GM06990 (cell line): ENCODE results near the gene KLHL41.
A peak's percentile ranks its signal among the peaks of the same experiment; 100 is the strongest.
"Not testable (repeated sequence)": the region's sequence is repeated elsewhere in the genome, so short reads cannot be mapped to it uniquely, and the experiment has no call there.

ENCODE experiments used
- DNase-seq: peaks from one replicate; pipeline ENCODE4 v3.0.0-alpha.2; 2011; ENCODE audit not compliant: insufficient read length; ENCODE audit errors: extremely low read depth
- H3K27me3 ChIP-seq: replicated peaks from 2 replicates; pipeline ENCODE4 v1.6.0; 2011; ENCODE audit warnings: low read length; ENCODE audit not compliant: control insufficient read depth, insufficient read depth
- H3K36me3 ChIP-seq: 2 replicates; pipeline ENCODE4 v1.5.1; 2011; ENCODE audit warnings: low read length; ENCODE audit not compliant: control insufficient read depth, insufficient read depth
- H3K4me3 ChIP-seq: replicated peaks from 2 replicates; pipeline ENCODE4 v1.5.1; 2011; ENCODE audit warnings: low read depth, mild to moderate bottlenecking, control low read depth, low read length
- TF ChIP-seq, protein P1 (sequence below): IDR thresholded peaks from 2 replicates; pipeline ENCODE4 v1.5.1; 2011; ENCODE audit warnings: low read length, control low read depth, mild to moderate bottlenecking, inconsistent platforms; ENCODE audit not compliant: insufficient read depth, poor library complexity, severe bottlenecking

The KLHL41 gene

DNA sequence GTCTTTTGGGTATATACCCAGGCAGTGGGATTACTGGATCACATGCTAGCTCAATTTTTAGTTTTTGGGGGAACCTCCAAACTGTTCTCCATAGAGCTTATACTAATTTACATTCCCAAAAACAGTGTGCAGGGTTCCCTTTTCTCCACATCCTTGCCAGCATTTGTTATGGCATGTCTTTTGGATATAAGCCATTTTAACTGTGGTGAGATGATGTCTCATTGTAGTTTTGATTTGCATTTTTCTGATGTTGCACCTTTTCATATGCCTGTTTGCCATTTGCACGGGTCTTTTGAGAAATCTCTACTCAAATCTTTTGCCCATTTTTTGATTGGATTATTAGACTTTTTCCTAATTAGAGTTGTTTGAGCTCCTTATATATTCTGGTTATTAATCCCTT lies 56.2 kb downstream of the KLHL41 start:
- no peak for DNase-seq
- Histone ChIP-seq H3K27me3 (no peaks in the 10 kb centered on the region), H3K4me3 (no peak overlapping the region), H3K36me3 (peaks cover 3% of the 10 kb centered on the region; the same call in 1 of the 2 replicates)
- TF ChIP-seq, protein P1, sequence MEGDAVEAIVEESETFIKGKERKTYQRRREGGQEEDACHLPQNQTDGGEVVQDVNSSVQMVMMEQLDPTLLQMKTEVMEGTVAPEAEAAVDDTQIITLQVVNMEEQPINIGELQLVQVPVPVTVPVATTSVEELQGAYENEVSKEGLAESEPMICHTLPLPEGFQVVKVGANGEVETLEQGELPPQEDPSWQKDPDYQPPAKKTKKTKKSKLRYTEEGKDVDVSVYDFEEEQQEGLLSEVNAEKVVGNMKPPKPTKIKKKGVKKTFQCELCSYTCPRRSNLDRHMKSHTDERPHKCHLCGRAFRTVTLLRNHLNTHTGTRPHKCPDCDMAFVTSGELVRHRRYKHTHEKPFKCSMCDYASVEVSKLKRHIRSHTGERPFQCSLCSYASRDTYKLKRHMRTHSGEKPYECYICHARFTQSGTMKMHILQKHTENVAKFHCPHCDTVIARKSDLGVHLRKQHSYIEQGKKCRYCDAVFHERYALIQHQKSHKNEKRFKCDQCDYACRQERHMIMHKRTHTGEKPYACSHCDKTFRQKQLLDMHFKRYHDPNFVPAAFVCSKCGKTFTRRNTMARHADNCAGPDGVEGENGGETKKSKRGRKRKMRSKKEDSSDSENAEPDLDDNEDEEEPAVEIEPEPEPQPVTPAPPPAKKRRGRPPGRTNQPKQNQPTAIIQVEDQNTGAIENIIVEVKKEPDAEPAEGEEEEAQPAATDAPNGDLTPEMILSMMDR = no peak

DNA sequence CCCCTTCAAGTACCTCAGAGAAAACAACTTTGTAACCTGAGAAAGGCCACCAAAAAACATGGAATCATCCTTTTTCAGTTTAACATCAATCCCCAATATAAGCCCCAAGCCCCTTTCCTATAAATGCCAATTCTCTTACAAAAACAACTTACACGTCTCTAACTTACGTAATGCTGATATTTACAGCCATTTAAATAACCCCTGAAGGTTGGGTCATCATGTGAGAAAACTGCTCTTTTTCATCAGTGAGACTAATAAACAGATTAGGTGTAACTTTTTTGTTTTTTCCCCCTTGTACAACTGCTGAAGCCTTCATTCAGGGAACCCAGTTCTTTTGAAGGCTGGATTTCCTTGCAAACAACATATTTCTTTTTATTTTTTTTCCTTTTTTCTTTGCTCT lies 60.4 kb downstream of the KLHL41 start:
- no peak for DNase-seq
- Histone ChIP-seq H3K27me3 (no peaks in the 10 kb centered on the region), H3K4me3 (no peak overlapping the region), H3K36me3 (peaks cover 1% of the 10 kb centered on the region; the same call in 1 of the 2 replicates)
- TF ChIP-seq, protein P1 = no peak

DNA sequence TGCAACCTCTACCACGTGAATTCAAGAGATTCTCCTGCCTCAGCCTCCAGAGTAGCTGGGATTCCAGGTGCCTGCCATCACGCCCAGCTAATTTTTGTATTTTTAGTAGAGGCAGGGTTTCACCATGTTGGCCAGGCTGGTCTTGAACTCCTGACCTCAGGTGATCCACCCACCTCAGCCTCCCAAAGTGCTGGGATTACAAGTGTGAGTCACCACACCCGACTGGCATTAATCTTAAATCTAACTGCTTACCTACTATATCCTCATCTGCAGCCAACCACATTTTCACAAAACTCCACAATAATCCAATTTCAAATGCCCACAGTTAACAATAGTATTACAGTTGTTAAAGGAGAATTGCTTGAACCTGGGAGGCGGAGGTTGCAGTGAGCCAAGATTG lies 61.2 kb downstream of the KLHL41 start:
- H3K4me3 ChIP-seq, DNase-seq, H3K36me3 ChIP-seq: not testable (repeated sequence)

DNA sequence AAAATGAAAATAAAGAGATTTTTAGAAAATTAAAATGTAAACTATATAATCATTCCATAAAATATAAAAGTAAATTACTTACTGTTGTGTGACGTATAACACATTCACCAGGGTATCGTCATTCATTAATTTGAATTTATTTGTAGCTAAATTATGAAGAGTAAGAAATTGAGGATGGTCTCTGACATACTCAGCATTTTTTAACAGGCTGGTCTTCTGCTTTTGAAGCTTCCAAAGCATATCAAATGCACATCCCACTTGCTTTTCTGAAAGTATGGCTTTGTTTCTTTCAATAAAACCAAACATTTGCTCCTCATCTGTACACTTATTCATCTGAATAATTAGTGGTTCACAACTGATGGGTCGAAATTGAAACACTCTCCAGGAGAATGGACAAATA lies 62.1 kb downstream of the KLHL41 start:
- peak overlapping the region; percentile 66; the same call in 1 of the 2 replicates for H3K4me3 ChIP-seq
- DNase-seq = no peak
- TF ChIP-seq, protein P1 = no peak
- H3K36me3 ChIP-seq = no peaks in the 10 kb centered on the region; the same call in 1 of the 2 replicates
- no peaks in the 10 kb centered on the region for H3K27me3 ChIP-seq

More for the DNA sequence above, 61.2 kb downstream of the KLHL41 start:
- not testable (repeated sequence) for H3K27me3 ChIP-seq

DNA sequence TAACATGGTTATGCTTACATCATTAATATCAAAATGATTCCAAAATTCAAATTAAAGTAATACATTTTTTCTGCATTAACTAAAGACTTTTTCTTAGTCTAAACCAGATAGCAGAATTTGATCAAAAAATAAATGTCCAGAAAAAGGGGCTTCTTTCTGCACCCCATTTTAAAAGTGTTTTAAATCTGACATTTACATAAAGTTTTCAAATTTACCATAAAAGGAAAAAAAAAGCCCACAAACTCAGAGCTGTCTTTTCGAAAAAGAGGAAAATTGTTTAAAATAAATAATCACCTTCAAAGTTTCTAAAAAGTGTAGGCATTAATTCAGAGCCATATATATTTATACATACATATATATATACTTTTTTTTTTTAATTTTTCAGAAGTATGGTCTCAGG lies 62.7 kb downstream of the KLHL41 start:
- peak overlapping the region; percentile 66 for H3K4me3 ChIP-seq

DNA sequence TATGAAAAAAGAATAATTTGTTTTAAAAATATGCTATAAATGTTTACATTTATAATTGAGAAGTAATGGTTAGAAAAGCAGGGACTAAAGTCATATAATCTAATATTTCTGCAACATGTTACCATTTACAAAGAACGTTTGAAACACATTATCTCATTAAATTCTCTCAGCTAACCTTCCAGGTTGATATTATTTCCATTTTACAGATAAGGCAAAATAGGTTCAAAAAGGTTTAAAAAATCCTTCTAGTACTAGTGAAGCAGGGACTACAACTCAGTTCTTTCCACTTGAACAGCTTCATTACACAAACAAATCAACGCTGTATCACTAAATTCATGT lies 63.3 kb downstream of the KLHL41 start:
- DNase-seq = no peak
- Histone ChIP-seq H3K36me3 (no peaks in the 10 kb centered on the region; the same call in 1 of the 2 replicates), H3K27me3 (no peaks in the 10 kb centered on the region), H3K4me3 (peak overlapping the region; percentile 66)
- TF ChIP-seq, protein P1 = no peak

More for the DNA sequence above, 62.7 kb downstream of the KLHL41 start:
- TF ChIP-seq, protein P1 = no peak
- DNase-seq = no peak
- Histone ChIP-seq H3K27me3 (no peaks in the 10 kb centered on the region), H3K36me3 (no peaks in the 10 kb centered on the region; the same call in 1 of the 2 replicates)
